K562 (cell line): ENCODE data around the gene HSPB6. TPM values are rescaled to one million over a fixed set of nuclear protein-coding genes. Genes with fewer than 3 reads are reported as not detected.

Source experiments
- ATAC-seq: fragments of 200-7000 bp; cut with Tn5 transposase; 3 replicates; pipeline ENCODE4 v1.9.1; 2020; ENCODE audit warnings: moderate library complexity
- BruUV-seq: library from RNA; stranded (reverse); fragments of 400-500 nt; replicated peaks from 2 replicates; lab custom pipeline; 2021; lab: Mats Ljungman, UMichigan
- CTCF ChIA-PET: fragments of 300-600 bp; formaldehyde crosslinking; extraction: SDS; loops from one replicate; lab custom pipeline; 2021; ENCODE audit warnings: low intra/inter-chr PET ratio; lab: Yijun Ruan, JAX
- POLR2A ChIA-PET: fragments of 300-600, 350-650 bp; sonication (Branson Sonifier 250); formaldehyde crosslinking; extraction: SDS; loops from one replicate; lab custom pipeline; 2021; ENCODE audit warnings: antibody characterized with exemption, inconsistent platforms; lab: Yijun Ruan, JAX
- DNase-seq, 4 experiments: peaks; one replicate each; pipeline versions ENCODE4 v3.0.0 to v3.0.0-alpha.2; 2011 to 2018; ENCODE audit warnings: low spot score in 3 of 4, mixed read lengths in 3 of 4; ENCODE audit errors: extremely low read depth in 1 of 4
- FAIRE-seq: peaks from 2 replicates; lab custom pipeline; 2011; peaks lifted over from hg19 to GRCh38; lab: Jason Lieb, UNC
- H2AFZ ChIP-seq: 2 replicates; pipeline ENCODE4 v1.6.0; 2011; ENCODE audit warnings: low read depth, low read length, control low read depth, inconsistent platforms
- H3K27ac ChIP-seq: fragments of 200-600 bp; 3 replicates; pipeline ENCODE4 v1.8.0; 2011; ENCODE audit warnings: low read depth, mild to moderate bottlenecking, control low read depth, inconsistent platforms, low read length, moderate library complexity, mixed read lengths; ENCODE audit errors: extremely low read depth
- H3K27me3 ChIP-seq, 2 experiments: fragments of 300-600 bp in 1 of 2; 2 replicates in 1 of 2; 3 replicates in 1 of 2; pipeline versions ENCODE4 v1.6.0 to v1.8.0; 2011; ENCODE audit warnings: inconsistent platforms in 2 of 2, low read length in 2 of 2, mild to moderate bottlenecking in 1 of 2, mixed read lengths in 1 of 2, moderate library complexity in 1 of 2; ENCODE audit not compliant: control insufficient read depth in 2 of 2, insufficient read depth in 2 of 2
- H3K36me3 ChIP-seq: fragments of 300-600 bp; 3 replicates; pipeline ENCODE4 v1.8.0; 2011; ENCODE audit warnings: mild to moderate bottlenecking, low read length, inconsistent platforms; ENCODE audit not compliant: control insufficient read depth, insufficient read depth
- H3K4me1 ChIP-seq, 2 experiments: fragments of 200-600 bp in 1 of 2; replicated peaks in 1 of 2; 2 replicates in 1 of 2; 3 replicates in 1 of 2; pipeline versions ENCODE4 v1.5.1 to v1.8.0; 2011; ENCODE audit warnings: inconsistent platforms in 2 of 2, low read length in 2 of 2, mild to moderate bottlenecking in 1 of 2, mixed read lengths in 1 of 2, moderate library complexity in 1 of 2; ENCODE audit not compliant: control insufficient read depth in 2 of 2, insufficient read depth in 2 of 2
- H3K4me2 ChIP-seq: 2 replicates; pipeline ENCODE4 v1.6.1; 2011; ENCODE audit warnings: low read length, control low read depth, inconsistent platforms, mixed read lengths; ENCODE audit not compliant: insufficient read depth
- H3K4me3 ChIP-seq: fragments of 200-600 bp; sonication (generic), shearing (Covaris generic); 2 replicates; pipeline ENCODE4 v1.5.1; 2016; ENCODE audit warnings: control low read depth, inconsistent platforms
- H3K79me2 ChIP-seq: fragments of 200-600 bp; 3 replicates; pipeline ENCODE4 v1.8.0; 2011; ENCODE audit warnings: low read length, inconsistent platforms; ENCODE audit not compliant: control insufficient read depth, insufficient read depth
- H3K9ac ChIP-seq, 2 experiments: 2 replicates each; pipeline versions ENCODE4 v1.6.0 to v1.6.1; 2011; ENCODE audit warnings: low read depth in 2 of 2, low read length in 2 of 2, control low read depth in 1 of 2, inconsistent platforms in 1 of 2, mild to moderate bottlenecking in 1 of 2, mixed read lengths in 1 of 2; ENCODE audit not compliant: insufficient read depth in 1 of 2
- H3K9me1 ChIP-seq: one replicate; pipeline ENCODE4 v1.6.0; 2011; ENCODE audit warnings: inconsistent platforms, mild to moderate bottlenecking, low read length, moderate library complexity; ENCODE audit not compliant: control insufficient read depth, insufficient read depth
- H3K9me3 ChIP-seq: replicated peaks from 2 replicates; pipeline ENCODE4 v1.5.1; 2011; ENCODE audit warnings: low read depth, low read length, inconsistent platforms; ENCODE audit not compliant: control insufficient read depth, insufficient read depth
- H4K20me1 ChIP-seq: replicated peaks from 2 replicates; pipeline ENCODE4 v1.6.1; 2011; ENCODE audit warnings: low read length, inconsistent platforms, mixed read lengths; ENCODE audit not compliant: control insufficient read depth, insufficient read depth
- BCL6 ChIP-seq: fragments of 250-450 bp; sonication (Bioruptor Pico); IDR thresholded peaks from 2 replicates; pipeline ENCODE4 v1.4.0; 2020
- BRD4 ChIP-seq: fragments of 200-600 bp; sonication (generic); IDR thresholded peaks from 2 replicates; pipeline ENCODE4 v1.6.1; 2017; ENCODE audit warnings: inconsistent platforms
- DPF2 ChIP-seq: fragments of 450-650 bp; IDR thresholded peaks from 2 replicates; pipeline ENCODE4 v1.6.1; 2016
- HDAC8 ChIP-seq: fragments of 450-650 bp; IDR thresholded peaks from 2 replicates; pipeline ENCODE4 v1.6.1; 2016; ENCODE audit warnings: mild to moderate bottlenecking, missing genetic modification characterization, moderate library complexity, missing compliant biosample characterization
- JUND ChIP-seq, 2 experiments: IDR thresholded peaks; 2 replicates in 1 of 2; 3 replicates in 1 of 2; pipeline ENCODE4 v1.6.1; 2011; ENCODE audit warnings: borderline replicate concordance in 2 of 2, low read depth in 2 of 2, low read length in 2 of 2, improper control_type of control experiment in 1 of 2, missing biosample characterization in 1 of 2, missing genetic modification characterization in 1 of 2, missing genetic modification reagents in 1 of 2
- KLF10 ChIP-seq: fragments of 250-450 bp; sonication (Bioruptor Pico); IDR thresholded peaks from 2 replicates; pipeline ENCODE4 v1.6.1; 2021; ENCODE audit warnings: matching md5 sums
- MAZ ChIP-seq, 2 experiments: fragments of 450-650 bp in 1 of 2; sonication (generic) in 1 of 2; formaldehyde crosslinking; IDR thresholded peaks in 1 of 2; conservative IDR thresholded peaks in 1 of 2; 2 replicates each; pipeline versions ENCODE4 v1.4.0 to v1.5.0; 2020; ENCODE audit warnings: mild to moderate bottlenecking in 1 of 2, missing genetic modification reagents in 1 of 2
- MCM2 ChIP-seq: fragments of 450-650 bp; IDR thresholded peaks from 2 replicates; pipeline ENCODE4 v1.6.1; 2017; ENCODE audit warnings: low read depth, mild to moderate bottlenecking
- MCM5 ChIP-seq: fragments of 450-650 bp; IDR thresholded peaks from 2 replicates; pipeline ENCODE4 v1.6.1; 2016; ENCODE audit warnings: low read depth
- NFE2L1 ChIP-seq: fragments of 450-650 bp; IDR thresholded peaks from 2 replicates; pipeline ENCODE4 v1.6.1; 2016; ENCODE audit warnings: missing genetic modification characterization, low read depth, mild to moderate bottlenecking, missing compliant biosample characterization, moderate library complexity, borderline replicate concordance
- POLR2G ChIP-seq: fragments of 200-400 bp; formaldehyde crosslinking; IDR thresholded peaks from 2 replicates; pipeline ENCODE4 v1.6.1; 2017; ENCODE audit warnings: low read depth, mild to moderate bottlenecking, antibody characterized with exemption, low read length, moderate library complexity
- RBFOX2 ChIP-seq: fragments of 200-400 bp; formaldehyde crosslinking; IDR thresholded peaks from 2 replicates; pipeline ENCODE4 v1.6.1; 2017; ENCODE audit warnings: low read depth, mild to moderate bottlenecking, low read length, moderate library complexity
- ZNF134 ChIP-seq: fragments of 250-450 bp; sonication (Bioruptor Pico); conservative IDR thresholded peaks from 2 replicates; pipeline ENCODE4 v1.4.0; 2020
- ZNF263 ChIP-seq: sonication (generic); formaldehyde crosslinking; IDR thresholded peaks from 2 replicates; pipeline ENCODE4 v1.8.0; 2022; ENCODE audit warnings: mild to moderate bottlenecking, missing genetic modification reagents, borderline replicate concordance
- ZNF518B ChIP-seq: fragments of 250-450 bp; sonication (Bioruptor Pico); IDR thresholded peaks from 2 replicates; pipeline ENCODE4 v1.5.0; 2021; ENCODE audit warnings: mild to moderate bottlenecking, moderate library complexity
- WGBS: fragments of 100-300 bp; shearing (Covaris generic); methylation state at CpG from one replicate; pipeline ENCODE4 v1.1.6; 2016; ENCODE audit warnings: low coverage, mixed read lengths; ENCODE audit not compliant: insufficient coverage; ENCODE audit errors: missing lambda C conversion rate; 5-methylcytosine and 5-hydroxymethylcytosine counted together
- in situ Hi-C: fragments of 300-500 bp; cut with MboI; formaldehyde crosslinking; loops from 4 replicates; pipeline ENCODE4 v1.15.0; 2018; ENCODE audit warnings: inconsistent platforms, mixed read lengths
- intact Hi-C: fragments of 100-400 bp; cut with micrococcal nuclease; formaldehyde crosslinking; loops from 2 replicates; pipeline ENCODE4 v1.14.2; 2022
- polyA plus RNA-seq, 8 experiments: library from polyadenylated mRNA; depleted of rRNA in 4 of 8; stranded (reverse) in 5 of 8; unstranded in 3 of 8; fragments of >200 nt; fragmentation: Nextera tagmentation in 2 of 8; fragmentation: Illumina TruSeq in 1 of 8; extraction: Ambion mirVana in 2 of 8; extraction: Trizol in 1 of 8; gene quantifications; 2 replicates each; pipeline versions ENCODE4 v1.2.1 to v1.2.3, GENCODE V29; 2011 to 2014; ENCODE audit warnings: inconsistent platforms in 1 of 8, missing spikeins in 1 of 8
- total RNA-seq, 7 experiments: library from RNA; depleted of rRNA in 6 of 7; stranded (reverse); fragments of >200 nt in 6 of 7; fragmentation: Illumina TruSeq in 2 of 7; extraction: Trizol in 2 of 7; gene quantifications; 2 replicates each; pipeline versions ENCODE4 v1.2.1 to v1.2.3, GENCODE V29; 2011 to 2021; ENCODE audit warnings: low replicate concordance in 1 of 7
- TF ChIP-seq, protein P1 (sequence below), 3 experiments: IDR thresholded peaks in 2 of 3; conservative IDR thresholded peaks in 1 of 3; 2 replicates each; pipeline ENCODE4 v1.5.1; 2011 to 2012; ENCODE audit warnings: low read length in 3 of 3, mild to moderate bottlenecking in 3 of 3, control low read depth in 2 of 3, improper control_type of control experiment in 1 of 3, inconsistent platforms in 1 of 3, low read depth in 1 of 3, mixed read lengths in 1 of 3, moderate library complexity in 1 of 3; ENCODE audit not compliant: insufficient read depth in 2 of 3

The HSPB6 gene
- total and polyA plus RNA-seq, 9 of the 15 experiments (the other 6 are each of a cell fraction or from before 2014, with no cell fraction given) = 0.55 TPM; not detected in 8

- H3K79me2 ChIP-seq = no peaks in the 10 kb centered on the region
- no peak overlapping the region for H3K4me3 ChIP-seq
- H3K9ac ChIP-seq = peak overlapping the region in 1 of 2 experiments; percentile 17; a peak in 1 of 4 replicates
- no peak overlapping the region for H3K27ac ChIP-seq
- H3K9me1 ChIP-seq = no peaks in the 10 kb centered on the region
- ChIA-PET POLR2A (no interaction called here), CTCF (no interaction called here)
- no TSS peak for BruUV-seq
- H3K36me3 ChIP-seq = peaks cover 14% of the 10 kb centered on the region; the same call in 1 of the 3 replicates
- intact Hi-C loops = no loop called here
- peak; percentile 61 for ATAC-seq
- no peaks in the 10 kb centered on the region for H4K20me1 ChIP-seq
- in situ Hi-C loops = no loop called here
- no peaks in the 10 kb centered on the region for H3K27me3 ChIP-seq
- no peak overlapping the region for H3K4me2 ChIP-seq
- DNase-seq = peak in 1 of 4 experiments; percentile 17
- no peaks in the 10 kb centered on the region for H3K9me3 ChIP-seq
- H3K4me1 ChIP-seq = peaks cover 0 to 36% of the 10 kb centered on the region in 2 experiments; a peak in 1 of 5 replicates
- no peak overlapping the region for H2AFZ ChIP-seq
- WGBS = 52% methylated on average over 13 of the region's 28 CpGs
- FAIRE-seq = no peak
- TF ChIP-seq MCM5 (no peak), MCM2 (no peak), MAZ (CRISPR knock-in tag; conservative IDR thresholded peaks at IDR 0.05 in 1 of 2, IDR thresholded peaks at IDR 0.05 in 1 of 2) (no peak), ZNF134 (CRISPR knock-in tag) (no peak), RBFOX2 (peak; percentile 45; the same call in 1 of the 2 replicates), KLF10 (CRISPR knock-in tag) (no peak), NFE2L1 (no peak), HDAC8 (tag) (no peak), POLR2G (peak; percentile 18; the same call in 1 of the 2 replicates), BCL6 (CRISPR knock-in tag) (no peak), BRD4 (no peak), ZNF518B (no peak), ZNF263 (CRISPR knock-in tag) (peak; percentile 83), JUND (IDR thresholded peaks at IDR 0.05; ENCODE audit: borderline replicate concordance, low read depth, low read length) (peak; percentile 64), JUND (tag; IDR thresholded peaks at IDR 0.05; ENCODE audit: borderline replicate concordance, low read depth, low read length) (no peak; the same call in 2 of the 3 replicates), DPF2 (no peak)
- TF ChIP-seq, protein P1, sequence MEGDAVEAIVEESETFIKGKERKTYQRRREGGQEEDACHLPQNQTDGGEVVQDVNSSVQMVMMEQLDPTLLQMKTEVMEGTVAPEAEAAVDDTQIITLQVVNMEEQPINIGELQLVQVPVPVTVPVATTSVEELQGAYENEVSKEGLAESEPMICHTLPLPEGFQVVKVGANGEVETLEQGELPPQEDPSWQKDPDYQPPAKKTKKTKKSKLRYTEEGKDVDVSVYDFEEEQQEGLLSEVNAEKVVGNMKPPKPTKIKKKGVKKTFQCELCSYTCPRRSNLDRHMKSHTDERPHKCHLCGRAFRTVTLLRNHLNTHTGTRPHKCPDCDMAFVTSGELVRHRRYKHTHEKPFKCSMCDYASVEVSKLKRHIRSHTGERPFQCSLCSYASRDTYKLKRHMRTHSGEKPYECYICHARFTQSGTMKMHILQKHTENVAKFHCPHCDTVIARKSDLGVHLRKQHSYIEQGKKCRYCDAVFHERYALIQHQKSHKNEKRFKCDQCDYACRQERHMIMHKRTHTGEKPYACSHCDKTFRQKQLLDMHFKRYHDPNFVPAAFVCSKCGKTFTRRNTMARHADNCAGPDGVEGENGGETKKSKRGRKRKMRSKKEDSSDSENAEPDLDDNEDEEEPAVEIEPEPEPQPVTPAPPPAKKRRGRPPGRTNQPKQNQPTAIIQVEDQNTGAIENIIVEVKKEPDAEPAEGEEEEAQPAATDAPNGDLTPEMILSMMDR (IDR thresholded peaks at IDR 0.05 in 2 of 3, conservative IDR thresholded peaks at IDR 0.05 in 1 of 3; ENCODE audit: insufficient read depth in 2 of 3, low read depth in 1 of 3, low read length in 3 of 3) = peak in 2 of 3 experiments; percentile 18 to 21; a peak in 2 of 6 replicates
These were observed 26.9 kb upstream of the HSPB6 start for GRCh38 chr19:35783469-35784434.
